H9 (cell line): ENCODE results near the gene ZNF430. TPM values are rescaled to one million over a fixed set of nuclear protein-coding genes. Genes with fewer than 3 reads are reported as not detected.
A peak's percentile ranks its signal among the peaks of the same experiment; 100 is the strongest.

Experiments used
- DNase-seq: peaks from one replicate; pipeline ENCODE4 v3.0.0-alpha.2; 2017
- H2AFZ ChIP-seq: one replicate; pipeline ENCODE4 v1.6.1; 2013; ENCODE audit warnings: mild to moderate bottlenecking, low read length, control low read depth, moderate library complexity
- H2AK5ac ChIP-seq: 2 replicates; pipeline ENCODE4 v1.6.1; 2013; ENCODE audit warnings: low read length, control low read depth, mixed read lengths; ENCODE audit not compliant: insufficient read length
- H2BK120ac ChIP-seq: one replicate; pipeline ENCODE4 v1.6.1; 2013; ENCODE audit warnings: low read depth, mild to moderate bottlenecking, low read length, control low read depth, inconsistent platforms; ENCODE audit not compliant: poor library complexity, severe bottlenecking
- H2BK12ac ChIP-seq: 2 replicates; pipeline ENCODE4 v1.6.1; 2013; ENCODE audit warnings: low read length, control low read depth, mixed read lengths, low read depth; ENCODE audit not compliant: insufficient read length
- H2BK15ac ChIP-seq: 2 replicates; pipeline ENCODE4 v1.6.1; 2013; ENCODE audit warnings: low read depth, low read length, control low read depth
- H2BK20ac ChIP-seq: one replicate; pipeline ENCODE4 v1.6.1; 2013; ENCODE audit warnings: low read depth, mild to moderate bottlenecking, low read length, control low read depth, inconsistent platforms; ENCODE audit not compliant: poor library complexity, severe bottlenecking
- H2BK5ac ChIP-seq: 2 replicates; pipeline ENCODE4 v1.6.1; 2013; ENCODE audit warnings: low read length, control low read depth, mixed read lengths; ENCODE audit not compliant: insufficient read length
- H3K14ac ChIP-seq: 2 replicates; pipeline ENCODE4 v1.6.1; 2013; ENCODE audit warnings: low read length, control low read depth; ENCODE audit not compliant: insufficient read depth
- H3K18ac ChIP-seq: 2 replicates; pipeline ENCODE4 v1.6.1; 2013; ENCODE audit warnings: low read depth, mild to moderate bottlenecking, mixed read lengths, low read length, control low read depth; ENCODE audit not compliant: insufficient read length
- H3K23ac ChIP-seq: 2 replicates; pipeline ENCODE4 v1.6.1; 2013; ENCODE audit warnings: low read length, control low read depth, mixed read lengths, low read depth; ENCODE audit not compliant: insufficient read length
- H3K23me2 ChIP-seq: 2 replicates; pipeline ENCODE4 v1.6.1; 2013; ENCODE audit warnings: low read depth, mild to moderate bottlenecking, mixed read lengths, low read length, control low read depth; ENCODE audit not compliant: insufficient read length, poor library complexity, severe bottlenecking
- H3K27ac ChIP-seq: 2 replicates; pipeline ENCODE4 v1.5.1; 2013; ENCODE audit warnings: low read length, control low read depth, mixed read lengths, low read depth; ENCODE audit not compliant: insufficient read length
- H3K27me3 ChIP-seq: 2 replicates; pipeline ENCODE4 v1.6.1; 2013; ENCODE audit warnings: low read length, control low read depth, inconsistent platforms; ENCODE audit not compliant: insufficient read depth
- H3K4ac ChIP-seq: 2 replicates; pipeline ENCODE4 v1.6.1; 2013; ENCODE audit warnings: low read depth, mild to moderate bottlenecking, control low read depth, inconsistent platforms, low read length, moderate library complexity
- H3K4me1 ChIP-seq: 2 replicates; pipeline ENCODE4 v1.6.1; 2013; ENCODE audit warnings: low read length, control low read depth, inconsistent platforms; ENCODE audit not compliant: insufficient read depth
- H3K4me2 ChIP-seq: 2 replicates; pipeline ENCODE4 v1.6.1; 2013; ENCODE audit warnings: low read length, control low read depth, mixed read lengths; ENCODE audit not compliant: insufficient read length, insufficient read depth
- H3K56ac ChIP-seq: 2 replicates; pipeline ENCODE4 v1.6.1; 2013; ENCODE audit warnings: low read depth, mild to moderate bottlenecking, mixed read lengths, low read length, control low read depth; ENCODE audit not compliant: insufficient read length
- H3K79me1 ChIP-seq: 2 replicates; pipeline ENCODE4 v1.6.1; 2013; ENCODE audit warnings: low read depth, mild to moderate bottlenecking, moderate library complexity, low read length, control low read depth, inconsistent platforms; ENCODE audit not compliant: insufficient read depth, poor library complexity, severe bottlenecking
- H3K79me2 ChIP-seq: 2 replicates; pipeline ENCODE4 v1.6.1; 2013; ENCODE audit warnings: low read length, control low read depth, inconsistent platforms; ENCODE audit not compliant: insufficient read depth
- H3K9ac ChIP-seq: 2 replicates; pipeline ENCODE4 v1.6.1; 2013; ENCODE audit warnings: low read length, control low read depth, mixed read lengths; ENCODE audit not compliant: insufficient read length; ENCODE audit errors: extremely low read depth
- H3K9me3 ChIP-seq: one replicate; pipeline ENCODE4 v1.6.1; 2013; ENCODE audit warnings: low read depth, low read length, inconsistent platforms; ENCODE audit not compliant: control insufficient read depth
- H3T11ph ChIP-seq: one replicate; pipeline ENCODE4 v1.6.1; 2013; ENCODE audit warnings: mild to moderate bottlenecking, low read length, control low read depth, inconsistent platforms
- H4K20me1 ChIP-seq: one replicate; pipeline ENCODE4 v1.6.1; 2013; ENCODE audit not compliant: control insufficient read depth, insufficient read length, insufficient read depth
- H4K5ac ChIP-seq: 2 replicates; pipeline ENCODE4 v1.6.1; 2013; ENCODE audit warnings: low read depth, mild to moderate bottlenecking, mixed read lengths, low read length, control low read depth; ENCODE audit not compliant: insufficient read length
- H4K8ac ChIP-seq: replicated peaks from 2 replicates; pipeline ENCODE4 v1.6.1; 2013; ENCODE audit warnings: low read length, control low read depth, mixed read lengths, low read depth; ENCODE audit not compliant: insufficient read length
- H4K91ac ChIP-seq: 2 replicates; pipeline ENCODE4 v1.6.1; 2013; ENCODE audit warnings: low read depth, mild to moderate bottlenecking, moderate library complexity, mixed read lengths, low read length, control low read depth; ENCODE audit not compliant: insufficient read length
- H3K27ac Mint-ChIP-seq, 3 experiments: 2 replicates in 2 of 3; 3 replicates in 1 of 3; pipeline ENCODE4 v1.8.0; 2020 to 2021; ENCODE audit warnings: mixed read lengths in 3 of 3, mild to moderate bottlenecking in 1 of 3, moderate library complexity in 1 of 3
- H3K27me3 Mint-ChIP-seq: 2 replicates; pipeline ENCODE4 v1.8.0; 2021; ENCODE audit warnings: low read depth, mild to moderate bottlenecking, moderate library complexity, mixed read lengths
- H3K36me3 Mint-ChIP-seq, 3 experiments: 2 replicates in 2 of 3; 3 replicates in 1 of 3; pipeline ENCODE4 v1.8.0; 2020 to 2021; ENCODE audit warnings: low read depth in 3 of 3, mixed read lengths in 3 of 3; ENCODE audit not compliant: insufficient read depth in 1 of 3
- H3K4me1 Mint-ChIP-seq, 2 experiments: 2 replicates each; pipeline ENCODE4 v1.8.0; 2020; ENCODE audit warnings: mixed read lengths in 2 of 2
- H3K4me3 Mint-ChIP-seq, 2 experiments: 2 replicates in 1 of 2; 3 replicates in 1 of 2; pipeline ENCODE4 v1.8.0; 2020 to 2021; ENCODE audit warnings: mild to moderate bottlenecking in 2 of 2, mixed read lengths in 2 of 2, moderate library complexity in 1 of 2
- H3K9me3 Mint-ChIP-seq, 2 experiments: 2 replicates in 1 of 2; 3 replicates in 1 of 2; pipeline ENCODE4 v1.8.0; 2020; ENCODE audit warnings: mild to moderate bottlenecking in 2 of 2, mixed read lengths in 2 of 2, moderate library complexity in 1 of 2
- total RNA-seq: library from RNA; stranded (reverse); gene quantifications from 2 replicates; pipeline ENCODE4 v1.2.1, GENCODE V29; 2021
- TF ChIP-seq, protein P1 (sequence below): fragments of 200-600 bp; sonication (generic); conservative IDR thresholded peaks from 3 replicates; pipeline ENCODE4 v1.8.0; 2021; ENCODE audit warnings: antibody characterized with exemption, mild to moderate bottlenecking

Gene ZNF430
- total RNA-seq, 1 experiment from 2014 or later, result 17.7 TPM

- H2AK5ac ChIP-seq, result no peak overlapping the region
- Mint-ChIP-seq H3K4me3 (no peak overlapping the region), H3K36me3 (peaks cover 17 to 63% (median 53%) of the 10 kb centered on the region in 3 experiments), H3K27me3 (no peaks in the 10 kb centered on the region), H3K4me1 (peaks cover 19 to 24% of the 10 kb centered on the region in 2 experiments), H3K9me3 (no peaks in the 10 kb centered on the region), H3K27ac (peak overlapping the region in 1 of 3 experiments; percentile 20; a peak in 1 of 7 replicates)
- DNase-seq, result no peak
- no peak overlapping the region for H4K5ac ChIP-seq
- H3K14ac ChIP-seq, result no peak overlapping the region
- H3K4me1 ChIP-seq, result no peaks in the 10 kb centered on the region
- no peak overlapping the region for H4K91ac ChIP-seq
- H3K9ac ChIP-seq, result no peak overlapping the region
- H3K27ac ChIP-seq, result no peak overlapping the region
- no peak overlapping the region for H3K23ac ChIP-seq
- H3K18ac ChIP-seq, result no peak overlapping the region
- H3K23me2 ChIP-seq, result no peaks in the 10 kb centered on the region
- no peak overlapping the region for H3K4me2 ChIP-seq
- TF ChIP-seq, protein P1, sequence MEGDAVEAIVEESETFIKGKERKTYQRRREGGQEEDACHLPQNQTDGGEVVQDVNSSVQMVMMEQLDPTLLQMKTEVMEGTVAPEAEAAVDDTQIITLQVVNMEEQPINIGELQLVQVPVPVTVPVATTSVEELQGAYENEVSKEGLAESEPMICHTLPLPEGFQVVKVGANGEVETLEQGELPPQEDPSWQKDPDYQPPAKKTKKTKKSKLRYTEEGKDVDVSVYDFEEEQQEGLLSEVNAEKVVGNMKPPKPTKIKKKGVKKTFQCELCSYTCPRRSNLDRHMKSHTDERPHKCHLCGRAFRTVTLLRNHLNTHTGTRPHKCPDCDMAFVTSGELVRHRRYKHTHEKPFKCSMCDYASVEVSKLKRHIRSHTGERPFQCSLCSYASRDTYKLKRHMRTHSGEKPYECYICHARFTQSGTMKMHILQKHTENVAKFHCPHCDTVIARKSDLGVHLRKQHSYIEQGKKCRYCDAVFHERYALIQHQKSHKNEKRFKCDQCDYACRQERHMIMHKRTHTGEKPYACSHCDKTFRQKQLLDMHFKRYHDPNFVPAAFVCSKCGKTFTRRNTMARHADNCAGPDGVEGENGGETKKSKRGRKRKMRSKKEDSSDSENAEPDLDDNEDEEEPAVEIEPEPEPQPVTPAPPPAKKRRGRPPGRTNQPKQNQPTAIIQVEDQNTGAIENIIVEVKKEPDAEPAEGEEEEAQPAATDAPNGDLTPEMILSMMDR, result no peak
- no peak overlapping the region for H4K8ac ChIP-seq
- no peak overlapping the region for H2BK120ac ChIP-seq
- peaks cover 9% of the 10 kb centered on the region for H3K79me1 ChIP-seq
- H2AFZ ChIP-seq, result no peak overlapping the region
- no peaks in the 10 kb centered on the region for H4K20me1 ChIP-seq
- no peak overlapping the region for H2BK12ac ChIP-seq
- no peaks in the 10 kb centered on the region for H3K27me3 ChIP-seq
- peaks cover 11% of the 10 kb centered on the region; the same call in 1 of the 2 replicates for H3K79me2 ChIP-seq
- H3T11ph ChIP-seq, result no peak overlapping the region
- H2BK15ac ChIP-seq, result no peak overlapping the region
- no peak overlapping the region for H2BK20ac ChIP-seq
- H3K4ac ChIP-seq, result no peak overlapping the region
- H3K9me3 ChIP-seq, result no peaks in the 10 kb centered on the region
- H2BK5ac ChIP-seq, result no peak overlapping the region
- no peak overlapping the region for H3K56ac ChIP-seq
Observed at GRCh38 chr19:21023901-21024300, 3.4 kb downstream of the ZNF430 start.
